ENCODE results near the gene MLNR.

DNA sequence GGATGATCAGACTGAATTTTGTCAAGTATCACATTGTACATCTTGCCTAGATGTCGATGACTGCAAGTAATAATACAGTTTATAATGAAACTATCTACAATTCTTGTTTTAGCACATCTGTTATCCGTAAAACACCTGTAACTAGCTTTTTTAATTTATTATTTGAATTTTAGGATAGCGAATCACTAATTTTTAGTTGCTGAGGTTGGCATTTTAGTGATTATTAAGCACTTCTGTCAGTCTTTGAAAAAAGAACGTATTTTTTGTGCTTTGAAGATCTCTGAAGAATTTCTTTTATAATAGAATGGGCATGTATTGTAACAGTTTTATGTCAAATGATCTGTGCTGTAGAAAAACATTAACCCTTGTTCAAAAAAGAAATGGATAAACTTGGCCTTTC lies 11.5 kb upstream of the MLNR start:
- TF ChIP-seq CTCF (IDR thresholded peaks at IDR 0.05) (no peak), POLR2AphosphoS5 (IDR thresholded peaks at IDR 0.05) (no peak)

Data from breast epithelium (tissue), 3 donors.